MCF 10A (cell line): Measurements from ENCODE around the gene ZNF557. TPM values are rescaled to one million over a fixed set of nuclear protein-coding genes. Genes with fewer than 3 reads are reported as not detected.
"Not testable (repeated sequence)": the region's sequence is repeated elsewhere in the genome, so short reads cannot be mapped to it uniquely, and the experiment has no call there.

Experiments
- BruUV-seq: library from RNA; stranded (reverse); fragments of 400-500 nt; replicated peaks from 2 replicates; lab custom pipeline; 2021; lab: Mats Ljungman, UMichigan
- CTCF ChIA-PET: fragments of 300-600 bp; sonication (Branson Sonifier 250); formaldehyde crosslinking; extraction: SDS; loops from one replicate; lab custom pipeline; 2021; ENCODE audit warnings: antibody characterized with exemption, inconsistent platforms; lab: Yijun Ruan, JAX
- POLR2A ChIA-PET: fragments of 300-600, 350-650 bp; sonication (Branson Sonifier 250); formaldehyde crosslinking; extraction: SDS; loops from one replicate; lab custom pipeline; 2020; ENCODE audit warnings: antibody characterized with exemption, inconsistent platforms; lab: Yijun Ruan, JAX
- DNase-seq: peaks from one replicate; pipeline ENCODE4 v3.0.0-alpha.2; 2018; ENCODE audit not compliant: unreplicated experiment
- H3K27ac Mint-ChIP-seq: one replicate; pipeline ENCODE4 v1.8.0; 2022; ENCODE audit warnings: mild to moderate bottlenecking, low read depth, mixed read lengths; ENCODE audit not compliant: unreplicated experiment
- H3K27me3 Mint-ChIP-seq: one replicate; pipeline ENCODE4 v1.8.0; 2022; ENCODE audit warnings: mixed read lengths; ENCODE audit not compliant: insufficient read depth, unreplicated experiment
- H3K36me3 Mint-ChIP-seq: one replicate; pipeline ENCODE4 v1.8.0; 2022; ENCODE audit warnings: mild to moderate bottlenecking, moderate library complexity, mixed read lengths; ENCODE audit not compliant: insufficient read depth, unreplicated experiment
- H3K4me1 Mint-ChIP-seq: one replicate; pipeline ENCODE4 v1.8.0; 2022; ENCODE audit warnings: mixed read lengths; ENCODE audit not compliant: insufficient read depth, unreplicated experiment
- H3K4me3 Mint-ChIP-seq: one replicate; pipeline ENCODE4 v1.8.0; 2022; ENCODE audit warnings: mild to moderate bottlenecking, moderate library complexity, mixed read lengths; ENCODE audit not compliant: unreplicated experiment
- H3K9me3 Mint-ChIP-seq: one replicate; pipeline ENCODE4 v1.8.0; 2022; ENCODE audit warnings: mixed read lengths; ENCODE audit not compliant: unreplicated experiment
- intact Hi-C: fragments of 100-400 bp; cut with micrococcal nuclease; formaldehyde crosslinking; loops from 2 replicates; pipeline ENCODE4 v1.14.1; 2022
- total RNA-seq: library from RNA; stranded (reverse); gene quantifications from 2 replicates; pipeline ENCODE4 v1.2.3, GENCODE V29; 2022
- TF ChIP-seq, protein P1 (sequence below): fragments of 200-600 bp; IDR thresholded peaks from one replicate; pipeline ENCODE4 v1.8.0; 2022; ENCODE audit warnings: antibody characterized with exemption, mild to moderate bottlenecking; ENCODE audit not compliant: unreplicated experiment

ZNF557 gene
- total RNA-seq, 1 experiment from 2014 or later: 9.6 TPM

DNA sequence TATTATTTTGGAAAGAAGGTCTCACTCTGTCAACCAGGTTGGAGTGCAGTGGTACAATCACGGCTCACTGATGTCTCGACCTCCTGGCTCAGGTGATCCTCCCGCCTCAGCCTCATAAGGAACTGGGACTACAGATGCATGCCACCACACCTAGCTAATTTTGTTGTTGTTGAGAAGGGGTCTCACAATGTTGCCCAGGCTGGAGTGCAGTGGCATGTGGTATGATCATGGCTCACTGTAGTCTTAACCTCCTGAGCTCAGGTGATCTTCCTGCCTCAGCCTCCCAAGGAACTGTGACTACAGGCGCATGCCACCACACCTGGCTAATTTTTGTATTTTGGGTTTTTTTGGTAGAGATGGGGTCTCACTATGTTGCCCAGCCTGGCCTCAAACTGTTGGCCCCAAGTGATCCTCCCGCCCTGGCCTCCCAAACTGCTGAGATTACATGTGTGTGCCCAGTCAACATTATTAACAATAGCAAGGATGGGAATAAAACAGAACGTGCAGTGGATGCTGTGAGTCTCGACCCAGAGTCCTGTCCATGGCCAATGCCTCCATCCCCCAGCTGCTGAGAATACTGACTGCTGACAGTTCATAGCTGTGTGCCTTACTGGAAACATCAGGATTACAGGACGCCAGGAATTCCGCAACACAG is 5.6 kb upstream of the ZNF557 start:
- no TSS peak for BruUV-seq
- no peak for DNase-seq
- CTCF ChIA-PET: no interaction called here
- Mint-ChIP-seq H3K36me3 (peaks cover under 1% of the 10 kb centered on the region), H3K4me3 (no peak overlapping the region), H3K9me3 (no peaks in the 10 kb centered on the region), H3K27ac (no peak overlapping the region), H3K27me3 (no peaks in the 10 kb centered on the region), H3K4me1 (peaks cover 2% of the 10 kb centered on the region)
- TF ChIP-seq, protein P1, sequence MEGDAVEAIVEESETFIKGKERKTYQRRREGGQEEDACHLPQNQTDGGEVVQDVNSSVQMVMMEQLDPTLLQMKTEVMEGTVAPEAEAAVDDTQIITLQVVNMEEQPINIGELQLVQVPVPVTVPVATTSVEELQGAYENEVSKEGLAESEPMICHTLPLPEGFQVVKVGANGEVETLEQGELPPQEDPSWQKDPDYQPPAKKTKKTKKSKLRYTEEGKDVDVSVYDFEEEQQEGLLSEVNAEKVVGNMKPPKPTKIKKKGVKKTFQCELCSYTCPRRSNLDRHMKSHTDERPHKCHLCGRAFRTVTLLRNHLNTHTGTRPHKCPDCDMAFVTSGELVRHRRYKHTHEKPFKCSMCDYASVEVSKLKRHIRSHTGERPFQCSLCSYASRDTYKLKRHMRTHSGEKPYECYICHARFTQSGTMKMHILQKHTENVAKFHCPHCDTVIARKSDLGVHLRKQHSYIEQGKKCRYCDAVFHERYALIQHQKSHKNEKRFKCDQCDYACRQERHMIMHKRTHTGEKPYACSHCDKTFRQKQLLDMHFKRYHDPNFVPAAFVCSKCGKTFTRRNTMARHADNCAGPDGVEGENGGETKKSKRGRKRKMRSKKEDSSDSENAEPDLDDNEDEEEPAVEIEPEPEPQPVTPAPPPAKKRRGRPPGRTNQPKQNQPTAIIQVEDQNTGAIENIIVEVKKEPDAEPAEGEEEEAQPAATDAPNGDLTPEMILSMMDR: no peak
- intact Hi-C loops: no loop called here
- POLR2A ChIA-PET: interaction anchor here (1.0 kb wide), 1 partner anchor 806 kb away, joined by 4 read pairs; no protein-coding TSS in a partner anchor

GRCh38 chr19:7067122-7067521 is 2.4 kb upstream of the ZNF557 start:
- H3K36me3 Mint-ChIP-seq: peaks cover 32% of the 10 kb centered on the region
- H3K4me1 Mint-ChIP-seq, POLR2A ChIA-PET, BruUV-seq, CTCF ChIA-PET, H3K27ac Mint-ChIP-seq, H3K9me3 Mint-ChIP-seq, H3K27me3 Mint-ChIP-seq, H3K4me3 Mint-ChIP-seq, DNase-seq, intact Hi-C loops: not testable (repeated sequence)

- TF ChIP-seq, protein P1: no peak
- peaks cover 10% of the 10 kb centered on the region for H3K4me1 Mint-ChIP-seq
- POLR2A ChIA-PET: no interaction called here
- H3K27ac Mint-ChIP-seq: no peak overlapping the region
- no peaks in the 10 kb centered on the region for H3K9me3 Mint-ChIP-seq
- intact Hi-C loops: no loop called here
- no TSS peak for BruUV-seq
- H3K4me3 Mint-ChIP-seq: no peak overlapping the region
- CTCF ChIA-PET: no interaction called here
- peaks cover 38% of the 10 kb centered on the region for H3K36me3 Mint-ChIP-seq
- no peak for DNase-seq
- no peaks in the 10 kb centered on the region for H3K27me3 Mint-ChIP-seq
Observed at GRCh38 chr19:7067716-7068115, 1.8 kb upstream of the ZNF557 start.

- H3K27me3 Mint-ChIP-seq: no peaks in the 10 kb centered on the region
- TF ChIP-seq, protein P1: no peak
- H3K4me1 Mint-ChIP-seq: peaks cover 10% of the 10 kb centered on the region
- BruUV-seq: no TSS peak
- CTCF ChIA-PET: interaction anchor here (0.5 to 0.8 kb wide), 2 partner anchors 141 to 1022 kb away, joined by 3 to 6 read pairs; no protein-coding TSS in a partner anchor
- peaks cover 47% of the 10 kb centered on the region for H3K36me3 Mint-ChIP-seq
- POLR2A ChIA-PET: interaction anchor here (0.5 to 2.8 kb wide), 13 partner anchors 12 to 1321 kb away, joined by 3 to 13 read pairs (median 3); partner anchors contain the start of gene INSR
- H3K27ac Mint-ChIP-seq: peak overlapping the region; percentile 90
- DNase-seq: no peak
- intact Hi-C loops: no loop called here
- no peaks in the 10 kb centered on the region for H3K9me3 Mint-ChIP-seq
- peak overlapping the region; percentile 85 for H3K4me3 Mint-ChIP-seq
Observed at GRCh38 chr19:7068599-7068998, 904 bp upstream of the ZNF557 start.
